ENCODE results near the gene NISCH.

DNA sequence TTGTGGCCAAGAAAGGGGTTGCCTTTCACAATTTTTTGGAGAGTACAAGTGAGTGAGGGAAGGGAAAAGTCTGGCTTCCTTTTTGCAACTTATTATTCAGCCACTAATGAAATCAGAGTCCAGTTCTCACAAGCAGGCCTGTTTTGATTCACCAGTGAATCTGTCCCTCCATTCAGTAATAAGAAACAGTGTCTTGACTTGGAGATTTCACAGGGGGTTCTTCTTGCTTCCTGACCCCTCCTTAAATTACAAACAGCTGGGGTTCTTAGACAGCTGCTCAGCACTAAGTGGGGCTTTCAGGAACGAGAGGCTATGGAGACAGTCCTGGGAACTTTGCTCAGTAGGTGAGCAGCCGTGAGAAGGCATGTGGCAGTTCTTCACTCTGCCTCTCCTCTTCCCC, 35.0 kb upstream of the NISCH start:
- TF ChIP-seq EZH2 (IDR thresholded peaks at IDR 0.05; ENCODE audit: borderline replicate concordance) (no peak), EZH2phosphoT487 (IDR thresholded peaks at IDR 0.05; ENCODE audit: low read depth, severe bottlenecking, unreplicated experiment) (no peak)
- TF ChIP-seq, protein P1, sequence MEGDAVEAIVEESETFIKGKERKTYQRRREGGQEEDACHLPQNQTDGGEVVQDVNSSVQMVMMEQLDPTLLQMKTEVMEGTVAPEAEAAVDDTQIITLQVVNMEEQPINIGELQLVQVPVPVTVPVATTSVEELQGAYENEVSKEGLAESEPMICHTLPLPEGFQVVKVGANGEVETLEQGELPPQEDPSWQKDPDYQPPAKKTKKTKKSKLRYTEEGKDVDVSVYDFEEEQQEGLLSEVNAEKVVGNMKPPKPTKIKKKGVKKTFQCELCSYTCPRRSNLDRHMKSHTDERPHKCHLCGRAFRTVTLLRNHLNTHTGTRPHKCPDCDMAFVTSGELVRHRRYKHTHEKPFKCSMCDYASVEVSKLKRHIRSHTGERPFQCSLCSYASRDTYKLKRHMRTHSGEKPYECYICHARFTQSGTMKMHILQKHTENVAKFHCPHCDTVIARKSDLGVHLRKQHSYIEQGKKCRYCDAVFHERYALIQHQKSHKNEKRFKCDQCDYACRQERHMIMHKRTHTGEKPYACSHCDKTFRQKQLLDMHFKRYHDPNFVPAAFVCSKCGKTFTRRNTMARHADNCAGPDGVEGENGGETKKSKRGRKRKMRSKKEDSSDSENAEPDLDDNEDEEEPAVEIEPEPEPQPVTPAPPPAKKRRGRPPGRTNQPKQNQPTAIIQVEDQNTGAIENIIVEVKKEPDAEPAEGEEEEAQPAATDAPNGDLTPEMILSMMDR (IDR thresholded peaks at IDR 0.05; ENCODE audit: poor library complexity) = no peak
